T-helper 22 cell (primary cell): Measurements from ENCODE around the gene KRTAP9-4.
"Not testable (repeated sequence)": the region's sequence is repeated elsewhere in the genome, so short reads cannot be mapped to it uniquely, and the experiment has no call there.

ENCODE experiments used
- DNase-seq: peaks from one replicate; pipeline ENCODE4 v3.0.0-alpha.2; 2020; ENCODE audit warnings: low read depth

The KRTAP9-4 gene

DNA sequence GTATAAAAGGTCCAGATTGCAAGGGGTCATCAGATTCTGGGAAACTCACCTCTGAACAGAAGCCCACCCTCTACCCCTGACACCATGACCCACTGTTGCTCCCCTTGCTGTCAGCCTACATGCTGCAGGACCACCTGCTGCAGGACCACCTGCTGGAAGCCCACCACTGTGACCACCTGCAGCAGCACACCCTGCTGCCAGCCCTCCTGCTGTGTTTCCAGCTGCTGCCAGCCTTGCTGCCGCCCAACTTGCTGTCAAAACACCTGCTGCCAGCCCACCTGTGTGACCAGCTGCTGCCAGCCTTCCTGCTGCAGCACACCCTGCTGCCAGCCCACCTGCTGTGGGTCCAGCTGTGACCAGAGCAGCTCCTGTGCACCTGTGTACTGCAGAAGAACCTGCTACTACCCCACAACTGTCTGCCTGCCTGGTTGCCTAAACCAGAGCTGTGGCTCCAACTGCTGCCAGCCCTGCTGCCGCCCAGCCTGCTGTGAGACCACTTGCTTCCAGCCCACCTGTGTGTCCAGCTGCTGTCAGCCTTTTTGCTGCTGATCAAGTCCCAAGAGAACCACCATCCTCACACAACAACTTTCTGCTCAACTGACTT is at the start of gene KRTAP9-4:
Gene KRTAP9-4 (plus strand): TSS at position 51 of the 604 bp plus-strand sequence. CDS start 34 bp downstream, at position 85.
- not testable (repeated sequence) for DNase-seq

DNA sequence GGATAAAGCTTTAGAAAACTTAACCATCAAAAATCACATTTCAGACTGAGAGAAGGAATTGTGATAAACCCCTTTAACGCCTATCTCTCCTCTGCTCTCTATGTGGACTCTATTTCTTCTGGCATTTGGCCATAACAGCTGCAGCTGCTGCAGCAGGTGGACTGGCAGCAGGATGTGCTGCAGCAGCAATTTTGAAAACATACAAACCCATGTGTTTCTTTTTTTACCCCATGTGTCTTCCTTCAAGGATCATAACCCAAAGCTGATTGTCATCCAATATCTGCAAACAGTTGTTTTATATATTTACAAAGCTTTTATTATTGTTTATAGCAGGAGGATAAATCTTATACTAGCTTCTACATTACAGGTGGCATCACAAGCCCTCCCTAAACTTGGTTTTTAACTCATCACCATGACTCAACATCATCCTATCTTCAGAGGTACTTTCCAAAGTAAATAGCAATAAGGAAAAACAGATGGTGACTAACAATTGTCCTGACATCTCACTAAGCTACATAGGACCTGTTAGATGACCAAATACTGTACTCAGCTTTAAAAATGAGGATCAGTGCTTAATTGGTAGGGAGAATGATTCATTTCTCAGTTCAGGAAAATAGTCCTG is 37.5 kb upstream of the KRTAP9-4 start:
- no peak for DNase-seq

GRCh38 chr17:41212524-41213169 is 36.8 kb upstream of the KRTAP9-4 start:
- DNase-seq, result no peak

DNA sequence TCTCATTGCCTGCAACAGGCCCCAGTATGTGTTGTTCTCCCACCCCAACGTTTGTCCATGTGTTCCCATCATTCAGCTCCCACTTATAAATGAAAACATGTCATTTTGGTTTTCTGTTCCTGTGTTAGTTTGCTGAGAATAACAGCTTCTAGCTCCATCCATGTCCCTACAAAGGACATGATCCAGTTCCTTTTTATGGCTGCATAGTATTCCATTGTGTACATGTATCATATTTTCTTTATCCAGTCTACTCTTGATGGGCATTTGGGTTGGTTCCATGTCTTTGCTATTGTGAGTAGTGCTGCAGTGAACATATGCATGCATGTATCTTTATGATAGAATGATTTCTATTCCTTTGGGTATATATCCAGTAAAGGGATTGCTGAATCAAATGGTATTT is 33.8 kb upstream of the KRTAP9-4 start:
- DNase-seq, result no peak

DNA sequence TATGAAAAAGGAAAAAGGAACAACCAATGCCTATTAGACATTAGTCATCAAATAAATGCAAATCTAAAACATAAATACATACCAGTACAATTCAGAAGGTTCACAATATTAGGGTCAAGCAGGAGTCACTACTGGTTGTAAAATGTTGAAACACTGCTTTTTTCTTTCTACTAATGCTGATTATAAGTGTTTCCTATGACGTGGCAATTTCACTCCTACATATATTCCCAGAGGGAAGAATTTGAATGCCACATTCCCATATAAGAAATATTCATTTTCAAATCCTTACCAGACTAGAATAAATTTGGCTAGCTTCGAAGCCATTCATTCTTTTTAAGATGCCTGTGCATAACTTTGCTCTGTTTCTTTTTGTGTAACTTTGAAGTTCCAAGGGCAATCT is 25.7 kb upstream of the KRTAP9-4 start:
- no peak for DNase-seq

GRCh38 chr17:41226051-41226450 is 23.4 kb upstream of the KRTAP9-4 start:
- no peak for DNase-seq

DNA sequence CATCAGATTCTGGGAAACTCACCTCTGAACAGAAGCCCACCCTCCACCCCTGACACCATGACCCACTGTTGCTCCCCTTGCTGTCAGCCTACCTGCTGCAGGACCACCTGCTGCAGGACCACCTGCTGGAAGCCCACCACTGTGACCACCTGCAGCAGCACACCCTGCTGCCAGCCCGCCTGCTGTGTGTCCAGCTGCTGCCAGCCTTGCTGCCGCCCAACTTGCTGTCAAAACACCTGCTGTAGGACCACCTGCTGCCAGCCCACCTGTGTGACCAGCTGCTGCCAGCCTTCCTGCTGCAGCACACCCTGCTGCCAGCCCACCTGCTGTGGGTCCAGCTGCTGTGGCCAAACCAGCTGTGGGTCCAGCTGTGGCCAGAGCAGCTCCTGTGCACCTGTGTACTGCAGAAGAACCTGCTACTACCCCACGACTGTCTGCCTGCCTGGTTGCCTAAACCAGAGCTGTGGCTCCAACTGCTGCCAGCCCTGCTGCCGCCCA is 22.8 kb upstream of the KRTAP9-4 start, which contains the start of gene KRTAP9-2:
Gene KRTAP9-2 (plus strand): TSS at position 51 of the 498 bp plus-strand sequence. CDS start 7 bp downstream, at position 58.
- not testable (repeated sequence) for DNase-seq

DNA sequence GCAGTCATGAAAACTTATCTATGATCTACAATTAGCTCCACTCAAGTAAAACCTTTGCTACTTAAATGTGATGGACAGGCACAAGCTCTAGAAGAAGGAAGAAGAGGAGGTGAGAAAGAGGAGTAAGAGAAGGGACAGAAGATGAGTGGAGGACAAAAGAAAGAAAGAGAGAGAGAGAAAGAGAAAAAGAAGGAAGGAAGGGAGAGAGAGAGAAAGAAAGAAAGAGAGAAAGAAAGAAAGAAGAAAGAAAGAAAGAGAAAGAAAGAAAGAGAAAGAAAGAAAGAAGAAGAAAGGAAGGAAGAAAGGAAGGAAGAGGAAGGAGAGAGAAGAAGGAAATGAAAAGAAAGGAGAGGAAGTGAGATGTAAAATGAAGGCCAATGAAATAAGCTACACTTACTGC is 19.4 kb upstream of the KRTAP9-4 start:
- no peak for DNase-seq

DNA sequence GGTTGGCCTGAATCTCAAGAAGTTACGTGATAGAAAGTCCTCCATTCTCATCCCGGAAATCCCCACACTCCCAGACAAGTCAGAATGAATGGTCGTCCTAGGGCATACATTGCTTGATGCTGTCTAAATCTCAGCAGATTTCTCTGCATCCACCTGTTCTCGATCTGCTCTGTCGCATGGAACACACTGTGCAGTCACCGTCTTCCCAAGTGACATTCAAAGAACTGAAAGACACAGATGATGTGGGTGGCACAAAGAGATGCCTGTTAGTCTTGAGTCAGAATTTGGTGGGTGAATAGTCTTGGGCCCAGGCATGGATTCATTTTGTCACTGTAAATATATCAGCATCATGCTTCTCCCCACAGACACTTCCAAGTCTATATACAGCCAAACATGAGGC is 17.8 kb upstream of the KRTAP9-4 start:
- DNase-seq, result no peak

DNA sequence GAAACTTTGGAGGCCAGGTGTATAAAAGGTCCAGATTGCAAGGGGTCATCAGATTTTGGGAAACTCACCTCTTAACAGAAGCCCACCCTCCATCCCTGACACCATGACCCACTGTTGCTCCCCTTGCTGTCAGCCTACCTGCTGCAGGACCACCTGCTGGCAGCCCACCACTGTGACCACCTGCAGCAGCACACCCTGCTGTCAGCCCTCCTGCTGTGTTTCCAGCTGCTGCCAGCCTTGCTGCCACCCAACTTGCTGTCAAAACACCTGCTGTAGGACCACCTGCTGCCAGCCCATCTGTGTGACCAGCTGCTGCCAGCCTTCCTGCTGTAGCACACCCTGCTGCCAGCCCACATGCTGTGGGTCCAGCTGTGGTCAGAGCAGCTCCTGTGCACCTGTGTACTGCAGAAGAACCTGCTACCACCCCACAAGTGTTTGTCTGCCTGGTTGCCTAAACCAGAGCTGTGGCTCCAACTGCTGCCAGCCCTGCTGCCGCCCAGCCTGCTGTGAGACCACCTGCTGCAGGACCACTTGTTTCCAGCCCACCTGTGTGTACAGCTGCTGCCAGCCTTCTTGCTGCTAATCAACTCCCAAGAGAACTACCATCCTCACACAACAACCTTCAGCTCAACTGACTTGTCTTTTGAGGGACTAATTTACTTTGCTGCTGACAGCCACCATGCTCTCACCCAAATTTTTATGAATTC is 16.9 kb upstream of the KRTAP9-4 start, which contains the start of gene KRTAP9-3:
Gene KRTAP9-3 (plus strand): TSS at position 51 of the 707 bp plus-strand sequence. CDS start 53 bp downstream, at position 104.
- not testable (repeated sequence) for DNase-seq

- DNase-seq, result not testable (repeated sequence)
These were observed 12.4 kb upstream of the KRTAP9-4 start for GRCh38 chr17:41237116-41237515.

DNA sequence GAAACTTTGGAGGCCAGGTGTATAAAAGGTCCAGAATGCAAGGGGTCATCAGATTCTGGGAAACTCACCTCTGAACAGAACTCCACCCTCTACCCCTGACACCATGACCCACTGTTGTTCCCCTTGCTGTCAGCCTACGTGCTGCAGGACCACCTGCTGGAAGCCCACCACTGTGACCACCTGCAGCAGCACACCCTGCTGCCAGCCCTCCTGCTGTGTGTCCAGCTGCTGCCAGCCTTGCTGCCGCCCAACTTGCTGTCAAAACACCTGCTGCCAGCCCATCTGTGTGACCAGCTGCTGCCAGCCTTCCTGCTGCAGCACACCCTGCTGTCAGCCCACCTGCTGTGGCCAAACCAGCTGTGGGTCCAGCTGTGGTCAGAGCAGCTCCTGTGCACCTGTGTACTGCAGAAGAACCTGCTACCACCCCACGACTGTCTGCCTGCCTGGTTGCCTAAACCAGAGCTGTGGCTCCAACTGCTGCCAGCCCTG is 11.5 kb upstream of the KRTAP9-4 start, which contains the start of gene KRTAP9-8:
Gene KRTAP9-8 (plus strand): TSS at position 51 of the 489 bp plus-strand sequence. CDS start 53 bp downstream, at position 104.
- not testable (repeated sequence) for DNase-seq

GRCh38 chr17:41246995-41247787 is 2.3 kb upstream of the KRTAP9-4 start:
- not testable (repeated sequence) for DNase-seq

- DNase-seq, result no peak
These were observed 1.8 kb downstream of the KRTAP9-4 start for GRCh38 chr17:41251261-41251660.

DNA sequence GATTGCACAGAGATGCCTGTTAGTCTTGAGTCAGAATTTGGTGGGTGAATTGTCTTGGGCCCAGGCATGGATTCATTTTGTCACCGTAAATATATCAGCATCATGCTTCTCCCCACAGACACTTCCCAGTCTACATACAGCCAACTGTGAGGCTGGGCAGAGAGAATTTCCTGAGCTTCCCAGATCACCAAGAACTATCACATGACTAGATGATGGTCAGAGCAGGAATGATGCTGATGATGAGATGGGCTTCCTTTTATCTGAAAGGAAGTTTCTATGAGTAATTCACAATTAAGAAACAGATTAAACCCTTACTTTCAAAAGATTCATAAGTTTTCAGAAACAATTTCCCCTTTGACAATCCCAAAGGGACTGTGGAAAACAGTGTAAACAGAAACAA is 5.4 kb downstream of the KRTAP9-4 start:
- no peak for DNase-seq

DNA sequence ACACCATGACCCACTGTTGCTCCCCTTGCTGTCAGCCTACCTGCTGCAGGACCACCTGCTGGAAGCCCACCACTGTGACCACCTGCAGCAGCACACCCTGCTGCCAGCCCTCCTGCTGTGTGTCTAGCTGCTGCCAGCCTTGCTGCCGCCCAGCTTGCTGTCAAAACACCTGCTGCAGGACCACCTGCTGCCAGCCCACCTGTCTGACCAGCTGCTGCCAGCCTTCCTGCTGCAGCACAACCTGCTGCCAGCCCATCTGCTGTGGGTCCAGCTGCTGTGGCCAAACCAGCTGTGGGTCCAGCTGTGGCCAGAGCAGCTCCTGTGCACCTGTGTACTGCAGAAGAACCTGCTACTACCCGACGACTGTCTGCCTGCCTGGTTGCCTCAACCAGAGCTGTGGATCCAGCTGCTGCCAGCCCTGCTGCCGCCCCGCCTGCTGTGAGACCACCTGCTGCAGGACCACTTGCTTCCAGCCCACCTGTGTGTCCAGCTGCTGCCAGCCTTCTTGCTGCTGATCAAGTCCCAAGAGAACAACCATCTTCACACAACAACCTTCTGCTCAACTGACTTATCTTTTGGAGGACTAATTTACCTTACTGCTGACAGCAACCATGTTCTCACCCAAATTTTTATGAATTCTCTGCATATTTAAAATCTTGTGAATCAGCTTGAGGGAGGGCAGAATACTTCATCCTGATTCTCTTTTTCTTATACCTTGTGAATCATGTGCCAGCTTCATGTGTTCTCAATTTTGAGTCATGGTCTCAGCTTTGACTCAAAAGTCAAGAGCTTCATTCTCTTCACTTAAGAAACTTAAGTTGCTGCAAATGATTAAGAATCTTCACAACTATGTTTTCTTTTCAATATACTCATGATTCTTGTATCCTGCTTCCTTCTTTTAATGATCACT is 6.1 kb downstream of the KRTAP9-4 start, which contains the start of gene KRTAP9-9:
Gene KRTAP9-9 (plus strand): TSS at position 4 of the 910 bp plus-strand sequence.
- DNase-seq, result not testable (repeated sequence)

GRCh38 chr17:41256291-41256685 is 6.8 kb downstream of the KRTAP9-4 start:
- no peak for DNase-seq

DNA sequence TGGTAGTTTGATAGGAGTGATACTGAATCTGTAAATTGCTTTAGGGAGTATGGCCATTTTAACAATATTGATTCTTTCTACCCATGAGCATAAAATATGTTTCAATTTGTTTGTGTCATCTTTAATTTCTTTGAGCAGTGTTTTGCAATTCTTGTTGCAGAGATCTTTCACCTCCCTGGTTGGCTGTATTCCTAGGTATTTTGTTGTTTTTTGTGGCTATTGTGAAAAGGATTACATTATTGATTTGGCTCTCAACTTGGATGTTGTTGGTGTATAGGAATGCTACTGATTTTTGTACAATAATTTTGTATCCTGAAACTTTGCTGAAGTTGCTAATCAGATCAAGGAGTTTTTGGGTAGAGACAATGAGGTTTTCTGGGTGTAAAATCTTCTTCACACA is 8.9 kb downstream of the KRTAP9-4 start:
- DNase-seq, result no peak

DNA sequence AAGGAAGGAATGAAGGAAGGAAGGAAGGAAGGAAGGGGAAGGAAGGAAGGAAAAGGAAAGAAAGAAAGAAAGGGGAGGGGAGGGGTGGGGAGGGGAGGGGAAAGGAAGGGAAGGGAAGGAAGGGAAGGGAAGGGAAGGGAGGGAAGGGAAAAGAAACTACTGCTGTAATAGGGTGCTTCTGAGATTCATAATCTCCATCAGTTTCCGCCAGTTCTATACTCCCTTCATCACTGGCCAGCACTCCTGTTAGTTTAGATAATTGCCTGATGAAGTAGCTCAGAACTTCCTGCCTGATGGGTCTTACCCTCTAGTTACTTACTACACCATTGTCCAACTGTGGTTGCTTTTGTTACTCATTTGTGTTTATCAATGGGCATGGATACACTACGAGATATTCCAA is 13.7 kb downstream of the KRTAP9-4 start:
- DNase-seq, result no peak

- DNase-seq, result no peak
These were observed 15.1 kb downstream of the KRTAP9-4 start for GRCh38 chr17:41264599-41264998.
